Measurements from ENCODE around the gene ZFHX3. TPM values are rescaled to one million over a fixed set of nuclear protein-coding genes. Genes with fewer than 3 reads are reported as not detected.

ZFHX3 gene
- total RNA-seq, 1 experiment from 2014 or later = 5.1 TPM

- no peaks in the 10 kb centered on the region for H3K9me3 ChIP-seq (replicated peaks)
- DNase-seq = no peak
- no peaks in the 10 kb centered on the region for H3K36me3 ChIP-seq
- no peaks in the 10 kb centered on the region for H3K27me3 ChIP-seq
- H3K4me1 ChIP-seq = peaks cover 8% of the 10 kb centered on the region
- H3K4me3 ChIP-seq = no peak overlapping the region
- no peak overlapping the region for H3K27ac ChIP-seq
These were observed 5.6 kb upstream of the ZFHX3 start for GRCh38 chr16:73053364-73054124.

GRCh38 chr16:73053038-73053363, 5.1 kb upstream of the ZFHX3 start:
- H3K27ac ChIP-seq = no peak overlapping the region
- H3K4me3 ChIP-seq = no peak overlapping the region
- H3K36me3 ChIP-seq = no peaks in the 10 kb centered on the region
- peaks cover 8% of the 10 kb centered on the region for H3K4me1 ChIP-seq
- no peaks in the 10 kb centered on the region for H3K9me3 ChIP-seq (replicated peaks)
- no peak for DNase-seq
- no peaks in the 10 kb centered on the region for H3K27me3 ChIP-seq

GRCh38 chr16:73052576-73052975, 4.6 kb upstream of the ZFHX3 start:
- Histone ChIP-seq H3K27me3 (no peaks in the 10 kb centered on the region), H3K4me1 (peaks cover 8% of the 10 kb centered on the region), H3K9me3 (replicated peaks) (no peaks in the 10 kb centered on the region), H3K4me3 (no peak overlapping the region), H3K36me3 (no peaks in the 10 kb centered on the region), H3K27ac (no peak overlapping the region)
- no peak for DNase-seq

- Histone ChIP-seq H3K9me3 (replicated peaks) (no peaks in the 10 kb centered on the region), H3K36me3 (no peaks in the 10 kb centered on the region), H3K4me3 (no peak overlapping the region), H3K4me1 (peaks cover 11% of the 10 kb centered on the region), H3K27me3 (no peaks in the 10 kb centered on the region), H3K27ac (no peak overlapping the region)
- DNase-seq = no peak
These were observed 4.0 kb upstream of the ZFHX3 start for GRCh38 chr16:73051961-73052360.

GRCh38 chr16:73051226-73051625, 3.3 kb upstream of the ZFHX3 start:
- H3K27ac ChIP-seq = no peak overlapping the region
- no peak for DNase-seq
- H3K27me3 ChIP-seq = no peaks in the 10 kb centered on the region
- peaks cover 11% of the 10 kb centered on the region for H3K4me1 ChIP-seq
- no peak overlapping the region for H3K4me3 ChIP-seq
- no peaks in the 10 kb centered on the region for H3K36me3 ChIP-seq
- no peaks in the 10 kb centered on the region for H3K9me3 ChIP-seq (replicated peaks)

GRCh38 chr16:73050201-73051099, 2.5 kb upstream of the ZFHX3 start:
- Histone ChIP-seq H3K9me3 (replicated peaks) (no peaks in the 10 kb centered on the region), H3K27me3 (no peaks in the 10 kb centered on the region), H3K4me3 (no peak overlapping the region), H3K4me1 (peaks cover 7% of the 10 kb centered on the region), H3K36me3 (no peaks in the 10 kb centered on the region), H3K27ac (no peak overlapping the region)
- DNase-seq = no peak

- H3K27ac ChIP-seq = no peak overlapping the region
- H3K4me3 ChIP-seq = no peak overlapping the region
- H3K9me3 ChIP-seq (replicated peaks) = no peaks in the 10 kb centered on the region
- no peak for DNase-seq
- H3K27me3 ChIP-seq = no peaks in the 10 kb centered on the region
- no peaks in the 10 kb centered on the region for H3K36me3 ChIP-seq
- peaks cover 4% of the 10 kb centered on the region for H3K4me1 ChIP-seq
These were observed 1.6 kb upstream of the ZFHX3 start for GRCh38 chr16:73049511-73049910.

GRCh38 chr16:73049091-73049490, 1.2 kb upstream of the ZFHX3 start:
- Histone ChIP-seq H3K4me3 (peak overlapping the region; percentile 89), H3K27me3 (no peaks in the 10 kb centered on the region), H3K9me3 (replicated peaks) (no peaks in the 10 kb centered on the region), H3K36me3 (no peaks in the 10 kb centered on the region), H3K4me1 (peaks cover 6% of the 10 kb centered on the region), H3K27ac (peak overlapping the region; percentile 71)
- DNase-seq = no peak

- H3K36me3 ChIP-seq = no peaks in the 10 kb centered on the region
- H3K27ac ChIP-seq = peak overlapping the region; percentile 71
- H3K4me1 ChIP-seq = peaks cover 12% of the 10 kb centered on the region
These were observed 558 bp upstream of the ZFHX3 start for GRCh38 chr16:73048292-73049080.

GRCh38 chr16:73047221-73047535, 750 bp downstream of the ZFHX3 start:
- DNase-seq = no peak
- Histone ChIP-seq H3K27me3 (no peaks in the 10 kb centered on the region), H3K27ac (peak overlapping the region; percentile 71; the same call in 1 of the 2 replicates), H3K4me1 (peaks cover 20% of the 10 kb centered on the region), H3K4me3 (peak overlapping the region; percentile 89), H3K9me3 (replicated peaks) (no peaks in the 10 kb centered on the region), H3K36me3 (no peaks in the 10 kb centered on the region)

More at GRCh38 chr16:73048292-73049080, 558 bp upstream of the ZFHX3 start:
- DNase-seq = no peak
- H3K9me3 ChIP-seq (replicated peaks) = no peaks in the 10 kb centered on the region
- no peaks in the 10 kb centered on the region for H3K27me3 ChIP-seq
- peak overlapping the region; percentile 89 for H3K4me3 ChIP-seq

- no peak overlapping the region for H3K4me3 ChIP-seq
- no peak overlapping the region for H3K27ac ChIP-seq
These were observed 1.1 kb downstream of the ZFHX3 start for GRCh38 chr16:73046849-73047214.

GRCh38 chr16:73046202-73046848, 1.6 kb downstream of the ZFHX3 start:
- DNase-seq = no peak
- H3K36me3 ChIP-seq = no peaks in the 10 kb centered on the region
- no peaks in the 10 kb centered on the region for H3K9me3 ChIP-seq (replicated peaks)
- H3K27me3 ChIP-seq = no peaks in the 10 kb centered on the region
- peaks cover 20% of the 10 kb centered on the region for H3K4me1 ChIP-seq
- H3K27ac ChIP-seq = no peak overlapping the region
- H3K4me3 ChIP-seq = no peak overlapping the region

More at GRCh38 chr16:73046849-73047214, 1.1 kb downstream of the ZFHX3 start:
- no peaks in the 10 kb centered on the region for H3K9me3 ChIP-seq (replicated peaks)
- no peaks in the 10 kb centered on the region for H3K36me3 ChIP-seq
- H3K27me3 ChIP-seq = no peaks in the 10 kb centered on the region
- DNase-seq = no peak
- H3K4me1 ChIP-seq = peaks cover 20% of the 10 kb centered on the region

- H3K4me1 ChIP-seq = peaks cover 20% of the 10 kb centered on the region
- H3K27ac ChIP-seq = peak overlapping the region; percentile 23; the same call in 1 of the 2 replicates
- H3K9me3 ChIP-seq (replicated peaks) = no peaks in the 10 kb centered on the region
- DNase-seq = no peak
- H3K4me3 ChIP-seq = no peak overlapping the region
- H3K36me3 ChIP-seq = no peaks in the 10 kb centered on the region
- no peaks in the 10 kb centered on the region for H3K27me3 ChIP-seq
These were observed 4.0 kb downstream of the ZFHX3 start for GRCh38 chr16:73043828-73044467.

- no peak overlapping the region for H3K4me3 ChIP-seq
- no peaks in the 10 kb centered on the region for H3K36me3 ChIP-seq
These were observed 5.1 kb downstream of the ZFHX3 start for GRCh38 chr16:73042807-73043206.

More at GRCh38 chr16:73042807-73043206, 5.1 kb downstream of the ZFHX3 start:
- Histone ChIP-seq H3K9me3 (replicated peaks) (no peaks in the 10 kb centered on the region), H3K27me3 (no peaks in the 10 kb centered on the region), H3K4me1 (peaks cover 28% of the 10 kb centered on the region), H3K27ac (no peak overlapping the region)
- DNase-seq = no peak

All from SJCRH30 (cell line).